NOMO-1 treated with dmso at 0.1 percent for 144 hours (cell line): Measurements from ENCODE around the gene ZBTB38.

Experiments used
- DNase-seq: peaks from one replicate; lab custom pipeline; 2025; ENCODE audit not compliant: unreplicated experiment; lab: John Stamatoyannopoulos, UW

ZBTB38 gene

DNA sequence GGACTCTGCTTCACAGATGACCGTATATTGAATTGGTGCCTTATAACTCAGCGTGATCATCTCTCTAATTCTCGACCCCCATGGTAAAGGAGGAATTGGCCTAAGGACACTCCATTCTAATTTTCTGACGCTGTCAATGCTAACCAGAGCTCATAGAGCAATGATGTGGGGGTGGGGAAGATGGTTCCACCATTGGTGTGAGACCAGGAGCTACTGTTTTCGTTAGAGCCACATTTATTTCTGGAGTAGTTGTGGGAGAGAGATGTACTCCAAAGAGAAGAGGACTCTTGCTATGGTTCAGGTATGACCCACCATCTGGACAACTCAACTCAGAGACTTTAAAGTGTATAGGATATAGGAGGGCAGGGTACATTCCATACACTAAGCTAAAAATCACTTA, 16.3 kb downstream of the ZBTB38 start:
- no peak for DNase-seq

DNA sequence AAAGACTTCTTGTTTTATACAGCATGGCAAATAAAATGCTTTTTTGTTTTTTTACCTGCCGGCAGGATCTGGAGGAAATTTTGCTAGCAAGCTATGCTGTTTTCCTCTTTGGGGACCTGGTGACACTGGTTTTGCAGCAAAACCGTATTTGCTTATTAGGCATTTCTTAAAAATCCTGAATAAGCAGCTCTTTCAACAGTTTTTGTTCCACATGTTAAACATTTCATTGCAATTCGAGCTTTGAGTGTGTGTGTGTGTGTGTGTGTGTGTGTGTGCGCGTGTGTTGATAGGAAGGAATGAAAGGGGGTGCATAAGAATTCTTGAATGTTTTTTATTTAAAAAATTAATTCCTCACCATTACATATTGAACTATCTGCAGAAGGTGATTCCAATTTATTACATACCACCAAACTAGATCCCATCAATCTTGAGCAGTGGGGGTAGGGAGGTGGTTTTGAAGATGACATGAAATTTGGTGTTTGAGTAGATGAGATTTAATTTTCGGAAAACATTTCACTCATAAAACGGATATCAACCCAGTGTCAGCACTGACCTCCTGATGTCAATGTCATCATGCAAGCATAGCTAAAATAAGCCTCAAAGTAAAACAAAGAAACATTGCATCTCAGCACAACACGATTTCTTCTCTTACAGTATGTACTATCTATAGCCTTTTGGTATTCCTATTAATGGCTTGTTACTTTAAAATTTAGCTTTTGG, 17.3 kb downstream of the ZBTB38 start:
- no peak for DNase-seq

DNA sequence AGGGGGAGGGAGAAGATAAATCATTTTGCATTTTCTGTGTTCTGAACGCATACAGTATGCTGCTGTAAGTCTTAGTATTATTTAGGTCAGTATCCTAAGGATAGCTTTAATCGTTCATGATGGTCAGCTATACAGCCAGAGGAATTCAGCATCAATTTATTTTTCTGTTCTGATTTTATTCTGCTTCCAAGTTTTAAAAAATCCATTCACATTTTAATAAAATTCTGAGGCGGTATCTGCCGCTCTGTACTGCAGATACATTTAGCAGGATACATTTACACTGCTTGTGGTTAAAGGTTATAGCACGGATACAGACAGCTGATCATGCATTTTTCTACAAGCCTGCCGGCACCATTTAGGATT, 17.8 kb downstream of the ZBTB38 start:
- DNase-seq: no peak

DNA sequence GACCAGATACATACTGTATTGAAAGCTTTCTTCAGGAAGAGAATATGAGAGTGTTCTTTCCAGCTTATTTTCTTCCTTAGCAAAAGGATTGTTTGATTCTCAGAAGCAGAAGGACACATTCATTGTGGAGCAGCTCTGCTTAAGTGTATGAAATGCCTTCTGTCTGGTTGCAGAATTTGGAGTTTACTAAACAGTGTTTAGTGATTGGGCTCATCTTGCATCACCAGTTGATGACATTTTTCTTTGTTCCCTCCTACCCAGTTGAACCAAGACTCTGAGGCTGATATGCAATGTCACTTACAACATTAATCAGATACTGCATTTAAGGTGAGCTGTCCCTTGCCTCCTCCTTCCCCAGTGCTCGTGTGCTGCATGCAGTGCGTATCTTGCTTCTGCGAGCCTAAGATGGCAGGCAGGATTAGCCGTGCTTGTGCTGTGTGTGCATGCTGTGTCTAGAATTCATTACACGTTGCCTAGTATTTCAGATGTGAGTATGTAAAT, 18.4 kb downstream of the ZBTB38 start:
- no peak for DNase-seq

DNA sequence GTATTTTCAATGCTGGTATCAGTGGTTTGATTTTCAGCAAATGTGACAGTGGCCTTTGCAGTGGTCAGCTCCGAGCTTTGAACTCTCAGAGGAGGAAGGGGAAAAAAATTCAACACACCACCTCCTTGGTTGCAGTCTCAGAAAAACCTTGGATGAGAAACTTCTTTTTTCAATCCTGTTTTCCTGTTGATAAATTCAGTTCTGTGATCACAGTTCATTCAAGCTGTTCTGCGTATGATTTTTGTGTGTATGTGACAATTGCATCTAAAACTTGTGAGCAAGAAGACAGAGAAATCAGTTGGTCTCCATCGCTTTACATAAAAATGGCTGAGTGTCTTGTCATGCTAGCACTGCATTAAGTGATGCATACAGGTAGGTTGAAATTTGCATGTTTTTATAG, 19.2 kb downstream of the ZBTB38 start:
- DNase-seq: no peak

DNA sequence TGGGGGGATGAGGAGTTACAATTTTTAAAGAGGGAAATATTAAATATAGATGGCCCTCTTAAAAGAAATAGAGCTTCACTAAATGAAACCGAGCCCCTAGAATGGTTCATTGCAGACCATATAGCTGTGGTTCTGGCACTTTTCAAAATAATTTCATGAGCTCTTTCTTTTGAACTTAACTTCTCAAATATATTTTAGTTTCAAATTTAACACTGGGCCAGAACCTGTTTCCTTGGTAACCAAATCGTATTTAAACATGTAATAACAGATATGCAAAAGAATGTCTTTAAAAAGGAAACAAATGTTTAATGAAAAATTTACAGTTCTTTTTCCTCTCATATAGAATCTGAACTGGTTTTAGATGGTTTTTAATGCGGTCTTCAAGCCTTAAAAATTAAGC, 20.1 kb downstream of the ZBTB38 start:
- DNase-seq: no peak

DNA sequence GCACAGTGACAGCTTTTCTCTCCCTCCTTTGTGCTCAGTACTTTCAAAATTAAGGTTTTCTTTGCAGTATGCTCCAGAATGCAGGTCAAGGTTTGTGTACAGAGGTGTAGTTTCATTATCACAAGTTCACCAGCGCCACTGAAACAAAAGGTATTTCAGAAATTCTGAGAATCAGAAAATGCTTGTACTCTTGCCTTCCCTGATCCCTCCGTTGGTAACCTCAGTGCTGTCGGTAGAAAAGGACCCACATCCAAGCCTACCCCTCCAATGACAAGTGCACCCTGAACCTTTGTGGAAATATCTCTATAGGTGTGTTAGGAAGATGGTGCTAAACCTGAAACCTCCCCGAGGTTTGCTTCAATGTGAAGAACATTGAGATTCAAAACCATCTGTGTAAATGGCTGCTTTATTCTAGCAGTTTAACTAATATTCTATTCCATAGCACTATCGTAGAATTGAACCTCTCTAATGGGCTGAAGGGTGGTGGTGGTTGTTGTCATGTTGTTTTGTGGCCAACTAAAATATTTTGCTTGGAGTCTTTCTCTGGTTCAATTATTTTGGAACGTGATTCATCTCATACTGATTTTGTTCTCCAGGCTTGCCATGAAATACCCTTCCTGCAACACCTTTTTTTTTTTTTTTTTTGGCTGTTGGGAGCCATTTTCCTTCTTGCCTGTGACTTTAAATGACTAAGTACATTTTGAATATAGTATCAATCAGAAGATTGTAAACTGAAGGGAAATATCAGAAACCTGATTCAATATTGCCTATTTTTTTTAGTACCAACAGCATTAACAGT, 20.7 kb downstream of the ZBTB38 start:
- DNase-seq: no peak

DNA sequence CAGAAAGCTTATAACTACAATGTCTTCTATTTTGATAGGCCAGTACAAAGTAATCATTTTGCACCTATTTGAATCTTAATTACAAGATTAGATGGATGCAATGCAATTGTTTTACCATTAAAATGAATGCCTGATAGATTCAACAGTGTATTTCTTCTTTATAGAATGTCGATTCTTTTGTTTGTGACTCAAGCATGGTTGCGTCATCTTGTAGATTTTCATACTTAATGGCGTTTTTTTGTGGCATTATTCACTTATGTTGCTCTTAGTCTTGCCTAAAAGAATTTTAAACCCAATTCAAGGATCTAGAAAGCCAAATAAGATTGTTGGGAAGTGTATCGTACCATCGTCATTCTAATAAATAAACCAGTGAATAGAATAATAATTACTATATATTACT, 21.4 kb downstream of the ZBTB38 start:
- DNase-seq: no peak

DNA sequence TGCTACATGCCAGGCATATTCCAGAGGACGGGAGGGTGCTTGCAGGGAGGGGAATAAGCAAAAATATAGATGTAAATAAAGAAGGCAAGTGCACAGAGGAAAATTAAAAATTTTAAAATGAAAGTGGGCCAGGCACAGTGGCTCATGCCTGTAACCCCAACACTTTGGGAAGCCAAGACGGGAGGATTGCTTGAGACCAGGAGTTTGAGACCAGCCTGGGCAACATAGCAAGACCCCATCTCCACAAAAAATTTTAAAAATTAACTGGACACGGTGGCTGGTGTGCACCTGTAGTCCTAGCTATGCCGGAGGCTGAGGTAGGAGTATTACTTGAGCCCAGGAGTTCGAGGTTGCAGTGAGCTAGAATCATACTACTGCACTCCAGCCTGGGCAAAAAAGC, 22.4 kb downstream of the ZBTB38 start:
- DNase-seq: no peak

DNA sequence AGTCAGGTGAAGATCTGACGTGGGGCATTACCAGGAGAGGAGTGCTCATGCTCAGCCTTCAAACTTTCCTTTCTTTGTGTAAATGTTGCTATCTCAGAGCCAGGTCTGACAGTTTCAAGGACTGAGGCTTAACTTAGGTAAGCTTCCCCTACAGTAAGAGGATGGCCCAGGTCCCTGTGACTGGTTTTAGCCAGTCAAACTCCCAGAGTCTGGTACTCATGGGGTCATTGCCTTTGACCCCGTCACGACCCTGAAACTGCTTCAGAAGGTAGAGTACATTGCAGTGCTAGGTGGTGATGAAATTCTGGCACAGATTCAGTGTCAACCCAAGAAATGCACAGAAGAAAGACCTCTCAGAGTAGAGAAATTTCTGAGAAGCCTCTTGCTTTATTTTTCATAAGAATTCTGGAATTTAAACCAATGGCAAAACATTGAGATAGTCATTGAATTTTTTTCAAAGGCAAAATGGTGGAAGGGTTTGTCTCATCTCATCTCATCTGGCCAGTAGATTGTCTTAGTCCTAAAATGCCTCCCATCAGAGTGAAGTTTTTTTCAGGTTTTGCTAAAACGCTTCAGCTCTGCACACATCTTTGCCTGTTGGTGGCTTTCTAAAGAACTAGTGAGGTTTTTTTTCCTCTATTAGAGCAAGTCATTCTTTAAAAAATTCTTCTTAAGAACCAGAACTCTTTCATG, 23.1 kb downstream of the ZBTB38 start:
- DNase-seq: no peak

DNA sequence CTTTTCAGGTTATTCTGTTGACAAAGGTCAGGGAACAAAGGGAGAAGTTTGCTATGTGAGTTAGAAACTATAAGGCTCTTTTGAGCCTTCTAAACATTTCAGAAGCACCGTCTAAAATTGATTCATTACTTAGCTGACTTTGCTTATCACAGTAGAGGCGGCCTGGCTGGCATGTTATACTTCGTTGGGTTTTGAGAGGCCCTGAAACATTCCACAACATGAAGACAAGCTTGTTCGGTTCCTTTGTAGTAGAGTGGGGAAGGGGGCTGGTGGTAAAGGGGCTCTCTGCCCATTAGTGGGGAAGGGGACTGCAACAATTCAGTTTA, 23.6 kb downstream of the ZBTB38 start:
- no peak for DNase-seq

DNA sequence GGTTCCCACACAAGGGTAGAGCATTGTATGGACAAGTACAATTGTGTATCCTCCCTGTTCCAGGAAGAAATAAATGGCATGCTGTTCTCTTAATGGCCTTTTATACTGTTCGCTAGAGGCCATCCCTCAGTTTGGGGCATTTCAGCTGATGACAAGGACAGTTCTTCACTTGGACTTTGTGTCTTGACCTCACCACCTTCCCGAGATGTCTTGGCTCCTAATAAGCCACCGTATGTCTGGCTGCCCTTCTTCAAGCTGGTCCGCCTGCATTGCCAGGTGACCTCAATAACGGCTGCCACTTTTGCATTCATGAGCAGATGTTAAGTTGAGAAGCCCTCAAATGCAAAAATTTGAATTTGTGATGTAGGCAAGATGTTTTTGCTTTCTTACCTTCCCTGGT, 24.1 kb downstream of the ZBTB38 start:
- no peak for DNase-seq

DNA sequence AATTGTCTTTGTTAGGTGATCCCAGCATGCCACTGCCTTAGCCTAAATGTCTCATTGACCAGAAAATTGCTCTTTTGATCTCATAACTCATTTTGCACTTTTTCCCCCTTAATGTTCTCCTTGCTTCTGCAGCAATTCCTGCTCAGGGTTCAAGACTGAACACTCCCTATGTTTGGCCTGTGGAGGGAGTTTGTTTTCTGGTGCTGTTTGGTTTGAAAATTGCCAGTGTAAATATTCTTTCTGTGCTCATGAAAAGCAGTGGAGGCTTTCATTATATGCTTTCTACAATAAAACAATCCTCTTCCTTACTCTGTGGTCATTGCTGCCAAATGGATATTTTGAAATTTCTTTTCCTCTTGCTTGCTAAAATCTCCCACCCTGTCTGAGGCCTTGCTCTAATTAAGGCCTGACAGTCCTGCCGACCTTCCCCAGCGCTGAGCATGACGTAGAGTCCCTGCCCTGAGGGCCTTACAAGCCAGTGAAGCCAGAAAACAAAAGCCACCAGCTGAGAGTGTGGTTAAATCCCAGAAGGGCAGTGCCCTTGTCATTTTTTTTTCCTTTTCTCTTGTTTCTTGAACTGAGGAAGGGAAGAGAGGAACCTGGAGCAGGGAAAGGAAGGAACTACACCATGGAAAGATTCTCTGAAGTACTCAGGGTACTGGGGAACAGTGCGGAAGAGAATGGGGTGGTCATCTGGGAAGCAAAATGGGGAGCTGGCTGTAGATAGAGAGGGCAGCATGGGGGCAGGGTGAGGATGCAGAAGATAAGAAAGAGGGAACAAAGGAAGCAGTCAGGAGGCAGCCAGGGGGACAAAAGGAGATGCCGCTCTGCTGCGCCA, 24.8 kb downstream of the ZBTB38 start:
- no peak for DNase-seq

DNA sequence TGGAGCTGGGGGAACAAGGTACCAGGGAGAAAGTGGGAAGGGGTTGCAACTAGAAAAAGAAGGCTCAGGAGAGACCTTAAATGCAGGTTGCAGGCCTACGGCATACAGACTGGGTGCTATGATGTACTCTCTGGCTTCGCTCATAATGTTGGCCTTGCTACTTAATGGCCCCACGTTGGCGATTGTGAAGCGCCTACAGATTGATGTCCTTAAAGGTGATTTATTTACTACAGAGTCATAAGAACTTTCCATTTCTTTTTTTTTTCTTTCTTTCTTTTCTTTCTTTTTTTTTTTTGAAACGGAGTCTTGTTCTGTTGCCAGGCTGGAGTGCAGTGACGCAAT, 25.4 kb downstream of the ZBTB38 start:
- DNase-seq: no peak

DNA sequence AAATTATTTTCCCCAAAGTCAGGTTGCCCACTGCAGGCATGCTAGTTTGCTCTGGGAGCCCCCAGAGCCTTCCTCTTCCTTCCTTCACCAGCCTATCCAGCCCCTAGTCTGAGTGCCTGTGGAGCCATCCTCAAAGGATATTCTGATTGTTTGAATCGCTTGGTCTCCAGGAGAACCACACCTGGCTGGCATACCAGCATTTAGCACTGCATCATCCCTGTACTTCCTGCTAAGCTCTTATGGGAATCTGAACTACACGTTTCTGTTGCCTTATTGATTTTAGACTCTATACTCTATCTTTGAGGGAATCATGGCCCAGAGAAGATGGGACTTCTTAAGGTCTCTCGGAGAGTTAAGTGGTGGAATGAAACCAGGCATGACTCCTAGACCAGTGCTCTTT, 26.3 kb downstream of the ZBTB38 start:
- no peak for DNase-seq

DNA sequence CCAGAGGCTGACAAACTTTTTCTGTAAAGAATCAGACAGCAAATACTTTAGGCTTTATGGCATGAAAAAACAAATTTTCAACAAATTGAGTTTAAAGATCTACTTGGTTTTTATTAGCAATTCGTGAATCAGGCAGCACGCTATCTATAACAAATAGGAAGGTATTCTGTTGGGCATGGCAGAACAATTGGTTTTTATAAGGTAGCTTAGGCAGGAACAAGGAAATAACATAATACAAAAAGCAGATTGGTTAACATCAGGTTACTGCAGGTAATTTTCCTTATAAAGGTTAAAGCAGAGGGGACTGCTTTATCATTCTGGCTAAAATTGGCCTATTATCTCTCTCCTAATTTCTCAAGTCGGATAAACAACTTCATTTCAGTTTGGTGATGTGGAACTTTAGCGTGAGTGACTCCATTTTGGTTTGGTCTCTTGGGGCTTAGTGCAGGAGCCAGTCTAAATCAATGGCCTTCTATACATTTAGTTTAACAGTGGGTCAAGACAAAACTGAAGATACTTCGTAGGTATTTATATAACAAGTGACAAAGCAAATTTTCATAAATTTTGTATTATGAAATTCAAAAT, 26.8 kb downstream of the ZBTB38 start:
- DNase-seq: no peak

DNA sequence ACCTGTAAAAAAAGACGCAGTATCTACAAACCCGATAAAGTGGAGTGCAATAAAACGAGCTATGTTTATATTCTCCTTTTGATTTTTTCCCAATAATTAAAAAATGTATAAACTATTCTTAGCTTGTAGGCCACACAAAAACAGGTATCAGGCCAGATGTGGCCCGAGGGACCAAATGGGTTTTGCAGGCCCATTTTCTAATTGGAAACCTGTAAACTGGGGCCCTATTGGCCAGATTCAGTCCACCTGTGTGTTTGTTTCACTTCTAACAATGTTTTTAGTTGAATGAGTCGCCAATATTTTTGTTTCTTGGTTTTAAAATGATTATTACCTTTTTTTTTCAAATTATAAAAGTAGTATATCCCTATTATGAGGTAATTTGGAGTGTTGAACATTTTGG, 29.7 kb downstream of the ZBTB38 start:
- DNase-seq: no peak

DNA sequence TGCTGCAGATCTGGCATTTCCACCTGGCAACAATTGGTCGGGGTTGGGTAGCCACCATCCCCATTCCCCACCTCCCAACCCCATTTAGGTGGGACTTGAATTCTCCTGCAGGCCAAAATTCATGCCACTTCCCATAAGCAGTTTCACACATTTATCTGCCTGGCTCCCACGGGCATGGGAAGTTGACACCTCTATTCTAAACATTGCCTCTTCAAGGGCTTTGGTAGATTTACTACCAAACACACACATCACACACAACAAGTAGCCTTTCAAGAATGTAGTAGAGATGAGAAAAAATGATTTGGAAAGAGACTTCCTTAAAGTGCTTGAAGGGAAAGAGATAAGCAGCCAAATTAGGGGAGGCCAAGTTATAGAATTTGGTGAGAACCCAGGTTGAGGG, 30.9 kb downstream of the ZBTB38 start:
- DNase-seq: no peak

DNA sequence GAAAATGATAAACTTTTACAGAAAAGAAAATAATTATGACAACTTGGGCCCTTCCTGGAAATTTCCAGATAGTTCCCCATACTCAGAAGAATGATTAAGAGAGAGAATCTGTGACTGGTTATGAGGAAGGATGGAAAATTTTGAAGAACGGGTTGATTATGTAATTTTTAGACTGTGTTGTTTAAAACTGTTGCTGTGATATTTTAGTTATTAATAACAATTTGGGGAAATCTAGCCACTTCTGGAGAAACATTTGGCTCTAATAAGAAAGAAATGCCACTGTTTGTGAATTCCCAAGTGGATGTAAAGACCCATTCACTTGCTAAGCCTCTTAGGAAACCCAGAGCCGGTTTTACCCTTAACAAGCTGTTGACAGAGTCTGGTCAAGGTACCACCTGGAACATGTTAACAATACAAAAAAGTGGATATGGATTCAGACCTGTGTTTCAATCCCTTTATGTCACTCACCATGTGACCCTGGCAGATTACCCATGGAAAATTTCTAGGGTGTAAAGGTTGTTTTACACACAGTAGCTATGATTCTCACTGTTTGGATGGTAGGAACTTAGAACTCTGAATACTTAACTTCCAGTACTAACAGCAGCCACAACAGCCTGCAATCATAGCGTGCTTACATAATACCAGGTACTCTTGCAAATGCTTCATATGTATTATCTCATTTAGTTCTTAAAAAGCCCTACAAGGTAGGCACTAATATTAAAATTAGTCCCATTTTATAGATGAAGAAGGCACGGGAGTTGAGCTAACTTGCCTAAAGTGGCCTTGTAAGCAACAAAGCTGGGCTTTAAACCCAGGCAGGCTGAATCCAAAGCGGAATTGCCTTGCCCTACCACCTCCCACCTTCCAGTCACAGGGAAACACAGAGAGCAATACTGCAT, 32.0 kb downstream of the ZBTB38 start:
- DNase-seq: no peak

DNA sequence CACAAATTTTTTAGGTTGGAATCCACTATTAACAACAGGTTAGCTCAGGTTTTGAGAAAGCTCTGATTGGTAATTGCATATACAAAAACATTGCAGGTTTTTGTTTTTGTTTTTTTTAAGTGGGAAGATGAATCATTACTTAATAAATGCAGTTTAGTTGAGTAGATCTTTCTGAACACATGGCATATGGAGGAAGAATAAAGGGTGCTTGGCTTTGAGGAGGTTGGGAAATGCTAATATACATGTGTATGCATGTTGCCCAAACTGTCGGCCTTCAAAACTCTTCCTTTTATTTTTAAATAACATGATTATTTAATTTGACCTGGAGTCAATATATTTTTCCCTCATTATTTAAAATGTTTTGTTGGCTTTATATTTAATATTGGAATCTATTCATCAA, 32.8 kb downstream of the ZBTB38 start:
- no peak for DNase-seq
